ENCODE results near the gene ZNF266. TPM values are rescaled to one million over a fixed set of nuclear protein-coding genes. Genes with fewer than 3 reads are reported as not detected.

ZNF266 gene
- total and polyA plus RNA-seq, 2 donors (not counting 3 experiments of a cell fraction or from before 2014, with no cell fraction given): 16.7 TPM

GRCh38 chr19:9427941-9428340 lies 7.4 kb downstream of the ZNF266 start:
- no TSS peak for BruUV-seq (replicated peaks)
- no peak for DNase-seq (ENCODE audit: low read depth, low spot score)
- dilution Hi-C loops (cut with MboI; ENCODE audit: extremely low pct_ligation_motif_present, low sequenced_read_pairs): no loop called here

More at GRCh38 chr19:9427941-9428340, 7.4 kb downstream of the ZNF266 start:
- Histone ChIP-seq H3K27ac (ENCODE audit: insufficient read depth, low read depth, low read length) (no peak overlapping the region), H3K4me3 (replicated peaks in 1 of 3; ENCODE audit: insufficient read depth in 1 of 3, low read depth in 1 of 3, low read length in 3 of 3) (no peak overlapping the region), H3K9me3 (replicated peaks; ENCODE audit: control insufficient read depth, insufficient read depth, low read length) (no peaks in the 10 kb centered on the region), H3K9me1 (replicated peaks; ENCODE audit: control insufficient read depth, extremely low read depth, insufficient read depth, low read length) (no peaks in the 10 kb centered on the region), H3K4me2 (ENCODE audit: insufficient read depth, low read length) (no peak overlapping the region), H3K4me1 (ENCODE audit: control insufficient read depth, extremely low read depth, insufficient read depth, low read length) (no peaks in the 10 kb centered on the region), H3K79me2 (ENCODE audit: control insufficient read depth, insufficient read depth, low read length) (no peaks in the 10 kb centered on the region), H3K9ac (replicated peaks; ENCODE audit: extremely low read depth, insufficient read depth, low read length) (no peak overlapping the region), H3K36me3 (ENCODE audit: control insufficient read depth in 2 of 2, extremely low read depth in 1 of 2, insufficient read depth in 2 of 2, low read length in 2 of 2) (peaks cover 2 to 14% of the 10 kb centered on the region in 2 experiments), H3K27me3 (ENCODE audit: control insufficient read depth in 2 of 2, insufficient read depth in 2 of 2, low read length in 2 of 2) (no peaks in the 10 kb centered on the region), H2AFZ (ENCODE audit: low read depth, low read length) (no peak overlapping the region), H4K20me1 (replicated peaks; ENCODE audit: control insufficient read depth, extremely low read depth, insufficient read depth, low read length) (no peaks in the 10 kb centered on the region)
- no peak for FAIRE-seq
- no peak for TF ChIP-seq JUN (IDR thresholded peaks at IDR 0.05; ENCODE audit: borderline replicate concordance, insufficient read depth, insufficient read length, low read depth)
- no peak for TF ChIP-seq MAX (IDR thresholded peaks at IDR 0.05; ENCODE audit: insufficient read depth, insufficient read length)
- TF ChIP-seq POLR2AphosphoS5 (IDR thresholded peaks at IDR 0.05; ENCODE audit: insufficient read depth, low read depth, low read length): no peak
- TF ChIP-seq GATA2 (IDR thresholded peaks at IDR 0.05; ENCODE audit: insufficient read depth, insufficient read length, low read depth, low read length): no peak
- TF ChIP-seq CTCF (IDR thresholded peaks at IDR 0.05; ENCODE audit: extremely low read depth in 1 of 2, insufficient read depth in 1 of 2, low read depth in 1 of 2, low read length in 2 of 2): no peak
- TF ChIP-seq POLR2A (IDR thresholded peaks at IDR 0.05; ENCODE audit: low read depth, low read length): no peak
- no peak for TF ChIP-seq MYC (IDR thresholded peaks at IDR 0.05; ENCODE audit: low read depth, low read length)
- TF ChIP-seq FOS (IDR thresholded peaks at IDR 0.05; ENCODE audit: borderline replicate concordance, insufficient read depth, low read length): no peak
- ChIA-PET POLR2A (no interaction called here), CTCF (no interaction called here)
- intact Hi-C loops (cut with micrococcal nuclease): no loop called here

All from endothelial cell of umbilical vein (primary cell).